Measurements from ENCODE around the gene CHRNA9.
"Not testable (repeated sequence)": the region's sequence is repeated elsewhere in the genome, so short reads cannot be mapped to it uniquely, and the experiment has no call there.

CHRNA9 gene, protein sequence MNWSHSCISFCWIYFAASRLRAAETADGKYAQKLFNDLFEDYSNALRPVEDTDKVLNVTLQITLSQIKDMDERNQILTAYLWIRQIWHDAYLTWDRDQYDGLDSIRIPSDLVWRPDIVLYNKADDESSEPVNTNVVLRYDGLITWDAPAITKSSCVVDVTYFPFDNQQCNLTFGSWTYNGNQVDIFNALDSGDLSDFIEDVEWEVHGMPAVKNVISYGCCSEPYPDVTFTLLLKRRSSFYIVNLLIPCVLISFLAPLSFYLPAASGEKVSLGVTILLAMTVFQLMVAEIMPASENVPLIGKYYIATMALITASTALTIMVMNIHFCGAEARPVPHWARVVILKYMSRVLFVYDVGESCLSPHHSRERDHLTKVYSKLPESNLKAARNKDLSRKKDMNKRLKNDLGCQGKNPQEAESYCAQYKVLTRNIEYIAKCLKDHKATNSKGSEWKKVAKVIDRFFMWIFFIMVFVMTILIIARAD

DNA sequence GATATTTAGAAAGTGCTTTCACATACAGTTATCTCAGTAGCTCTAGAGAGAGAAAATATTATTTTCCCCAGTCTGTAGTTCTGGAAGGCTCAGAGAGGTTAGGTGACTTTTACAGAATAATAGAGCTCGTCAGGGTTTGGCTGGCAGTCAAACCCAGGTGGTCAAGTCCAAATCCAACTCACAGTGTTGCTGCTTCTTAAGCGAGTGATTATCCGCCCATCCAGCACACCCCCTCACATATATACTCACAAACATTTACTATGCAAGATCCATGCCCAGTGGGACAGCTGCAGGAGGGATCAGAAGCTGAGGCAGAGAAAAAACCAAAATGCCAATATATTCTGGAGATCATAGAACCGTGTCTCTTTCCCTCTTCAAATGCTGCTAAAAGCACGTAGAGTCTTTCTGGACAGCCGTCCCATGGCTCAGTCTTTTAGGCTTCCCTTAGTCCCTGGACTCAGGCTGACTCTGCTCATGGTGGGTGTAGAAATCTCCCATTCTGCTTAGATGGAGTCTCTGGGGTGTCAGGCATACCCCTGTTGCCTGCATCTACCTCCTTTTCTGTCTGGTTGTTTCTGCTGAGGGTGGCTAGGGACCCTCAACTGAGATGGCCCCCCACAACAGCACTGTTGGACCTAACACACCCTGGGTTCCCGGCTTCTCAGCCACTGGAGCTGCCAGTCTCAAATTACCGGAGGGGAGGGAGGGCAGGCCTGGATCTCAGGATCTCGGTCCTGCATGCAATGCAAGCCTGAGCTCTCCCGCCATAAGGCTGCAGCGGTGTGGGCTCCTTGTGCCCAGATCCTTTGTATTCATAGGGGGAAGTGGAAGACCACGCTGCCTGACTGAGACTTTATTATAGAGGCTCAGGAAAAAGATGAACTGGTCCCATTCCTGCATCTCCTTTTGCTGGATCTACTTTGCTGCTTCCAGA, at the start of gene CHRNA9:
Gene CHRNA9, plus strand, starts transcription at position 743 of the 934 bp plus-strand sequence. Its CDS starts 135 bp downstream, at position 878.
- DNase-seq (ENCODE audit: low read depth), result no peak

DNA sequence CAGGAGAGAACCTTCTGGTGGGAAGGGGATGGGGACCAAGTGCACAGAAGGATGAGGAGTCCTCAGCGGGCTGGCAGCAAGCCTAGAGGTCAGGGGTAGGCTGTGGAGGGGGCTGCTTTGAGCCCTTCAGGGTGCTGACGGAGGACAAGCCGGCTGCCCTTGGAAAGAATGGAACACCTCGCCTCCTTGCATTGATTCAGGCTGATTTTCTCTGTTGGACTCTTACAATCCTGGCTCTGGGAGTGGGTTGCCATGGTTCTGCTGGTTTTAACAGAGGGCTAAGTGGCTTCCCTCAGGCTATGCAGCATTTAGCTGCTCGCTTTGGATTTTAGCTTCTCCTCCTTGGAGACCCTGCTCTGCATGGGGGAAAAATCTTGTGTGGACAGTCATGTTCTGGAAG, 49.4 kb upstream of the CHRNA9 start:
- DNase-seq (ENCODE audit: low read depth), result no peak

DNA sequence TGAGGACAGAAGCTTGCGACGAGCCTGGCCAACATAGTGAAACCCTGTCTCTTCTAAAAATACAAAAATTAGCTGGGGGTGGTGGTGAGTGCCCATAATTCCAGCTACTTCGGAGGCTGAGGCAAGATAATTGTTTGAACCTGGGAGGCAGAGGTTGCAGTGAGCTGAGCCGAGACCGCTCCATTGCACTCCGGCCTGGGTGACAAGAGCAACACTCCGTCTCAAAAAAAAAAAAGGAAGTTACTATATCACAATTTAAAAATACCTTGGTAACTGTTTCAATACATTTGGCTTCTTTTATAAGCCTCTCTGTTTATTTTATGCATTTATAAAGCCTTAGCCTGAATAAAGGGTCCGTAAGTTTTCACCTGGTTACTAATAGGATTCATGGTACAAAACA, 46.6 kb upstream of the CHRNA9 start:
- no peak for DNase-seq (ENCODE audit: low read depth)

DNA sequence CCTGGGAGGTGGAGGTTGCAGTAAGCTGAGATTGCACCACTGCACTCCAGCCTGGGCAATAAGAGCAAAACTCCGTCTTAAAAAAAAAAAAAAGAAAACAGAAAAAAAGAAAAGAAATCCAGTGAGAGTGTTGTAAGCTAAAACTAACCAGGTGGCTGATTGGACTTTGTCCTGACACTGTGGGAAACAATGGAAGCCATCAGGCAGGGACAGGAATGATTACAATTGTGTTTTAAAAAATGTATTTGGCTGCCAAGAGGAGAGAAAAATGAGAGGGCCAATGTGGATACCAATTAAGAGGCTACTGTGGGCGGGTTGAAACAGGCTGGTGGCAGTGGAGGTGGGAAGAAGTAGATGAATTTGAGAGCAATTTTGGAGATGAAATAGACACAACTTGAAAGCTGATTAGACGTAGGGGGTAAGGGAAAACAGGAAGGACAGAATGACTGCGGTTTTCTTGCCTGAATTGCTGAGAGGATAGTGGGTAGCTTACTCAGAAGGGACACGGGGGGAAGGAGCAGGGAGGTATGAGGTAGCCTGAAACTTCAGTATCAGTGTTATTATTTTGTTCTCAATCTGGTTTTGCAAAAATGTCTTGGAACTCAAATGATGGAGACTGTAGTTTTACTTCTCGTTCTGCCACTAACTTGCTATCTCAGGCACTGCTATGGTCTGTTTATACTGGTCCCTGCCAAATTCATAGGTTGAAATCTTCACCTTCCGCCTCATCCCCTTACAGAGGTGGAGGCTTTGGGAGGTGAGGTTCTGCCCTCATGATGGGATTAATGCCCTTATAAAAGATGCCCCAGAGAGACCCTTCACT, 45.6 kb upstream of the CHRNA9 start:
- no peak for DNase-seq (ENCODE audit: low read depth)

DNA sequence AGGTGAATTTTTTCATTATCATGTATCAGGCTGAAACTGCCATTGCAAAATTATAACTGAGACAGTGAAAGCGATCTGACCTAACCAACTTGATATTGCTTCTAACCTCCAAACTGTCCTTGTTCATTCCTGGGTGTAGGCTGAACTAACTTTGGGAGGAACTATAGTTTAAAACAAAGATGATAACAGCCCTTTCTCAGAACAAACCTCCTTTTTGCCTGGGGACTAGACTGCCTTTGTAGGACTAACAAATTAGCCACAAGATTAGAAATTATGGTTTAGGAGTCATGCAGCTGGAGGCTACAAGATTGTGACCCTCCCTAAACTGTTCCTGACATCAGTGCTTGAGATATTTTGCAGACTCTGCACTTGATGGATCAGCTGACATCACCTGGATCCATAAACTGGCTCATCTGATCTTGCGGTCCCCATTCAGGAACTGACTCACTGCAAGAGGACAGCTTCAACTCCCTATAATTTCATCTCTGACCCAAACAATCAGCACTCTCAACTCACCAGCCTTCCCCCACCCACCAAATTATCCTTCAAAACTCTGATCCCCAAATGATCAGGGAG, 44.4 kb upstream of the CHRNA9 start:
- DNase-seq (ENCODE audit: low read depth), result not testable (repeated sequence)

DNA sequence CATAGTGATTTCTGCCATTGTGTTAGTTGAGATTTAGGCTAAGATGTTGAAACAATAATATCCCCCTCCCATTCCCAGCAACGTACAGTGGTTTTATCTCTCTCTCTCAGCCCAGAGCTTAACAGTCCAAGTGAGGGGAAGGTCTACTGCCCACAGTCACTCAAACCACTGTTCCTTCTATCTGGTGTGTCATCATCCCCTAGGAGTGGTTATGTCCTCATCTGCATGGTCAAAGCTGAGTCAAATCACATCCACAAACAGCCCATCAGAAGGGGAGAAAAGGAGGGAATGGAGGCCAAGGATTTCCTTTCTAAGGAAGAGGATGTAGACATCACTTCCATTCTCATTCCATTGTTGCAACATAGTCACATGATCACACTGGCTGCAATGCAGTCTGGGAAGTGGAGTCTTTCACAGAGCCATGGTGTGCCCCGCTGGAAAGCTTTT, 42.8 kb upstream of the CHRNA9 start:
- no peak for DNase-seq (ENCODE audit: low read depth)

DNA sequence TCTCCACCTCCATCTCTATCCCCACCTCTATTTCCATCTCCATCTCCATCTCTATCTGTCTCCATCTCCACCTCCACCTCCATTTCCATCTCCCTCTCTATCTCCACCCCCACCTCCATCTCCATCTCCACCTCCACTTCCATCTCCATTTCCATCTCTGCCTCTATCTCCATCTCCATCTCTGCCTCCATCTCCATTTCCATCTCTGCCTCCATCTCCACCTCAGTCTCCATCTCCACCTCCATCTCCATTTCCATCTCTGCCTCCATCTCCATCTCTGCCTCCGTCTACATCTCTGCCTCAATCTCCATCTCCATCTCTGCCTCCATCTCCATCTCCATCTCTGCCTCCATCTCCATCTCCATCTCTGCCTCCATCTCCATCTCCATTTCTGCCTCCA, 40.8 kb upstream of the CHRNA9 start:
- DNase-seq (ENCODE audit: low read depth), result no peak

DNA sequence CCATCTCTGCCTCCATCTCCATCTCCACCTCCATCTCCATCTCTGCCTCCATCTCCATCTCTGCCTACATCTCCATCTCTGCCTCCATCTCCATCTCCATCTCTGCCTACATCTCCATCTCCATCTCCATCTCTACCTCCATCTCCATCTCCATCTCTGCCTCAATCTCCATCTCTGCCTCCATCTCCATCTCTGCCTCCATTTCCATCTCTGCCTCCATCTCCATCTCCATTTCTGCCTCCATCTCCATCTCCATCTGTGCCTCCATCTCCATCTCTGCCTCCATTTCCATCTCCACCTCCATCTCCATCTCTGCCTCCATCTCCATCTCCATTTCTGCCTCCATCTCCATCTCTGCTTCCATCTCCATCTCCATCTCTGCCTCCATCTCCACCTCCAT, 40.1 kb upstream of the CHRNA9 start:
- not testable (repeated sequence) for DNase-seq (ENCODE audit: low read depth)

DNA sequence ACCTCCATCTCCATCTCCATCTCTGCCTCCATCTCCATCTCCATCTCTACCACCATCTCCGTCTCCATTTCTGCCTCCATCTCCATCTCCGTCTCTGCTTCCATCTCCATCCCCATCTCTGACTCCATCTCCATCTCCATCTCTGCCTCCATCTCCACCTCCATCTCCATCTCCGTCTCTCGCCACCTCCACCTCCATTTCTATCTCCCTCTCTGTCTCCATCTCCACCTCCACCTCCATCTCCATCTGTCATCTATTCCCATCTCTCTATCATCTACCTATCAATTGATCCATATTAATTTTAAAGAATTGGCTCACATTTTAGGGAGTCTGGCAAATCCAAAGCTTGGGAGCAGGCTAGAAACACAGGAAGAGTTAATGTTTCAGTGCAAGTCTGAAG, 39.6 kb upstream of the CHRNA9 start:
- no peak for DNase-seq (ENCODE audit: low read depth)

DNA sequence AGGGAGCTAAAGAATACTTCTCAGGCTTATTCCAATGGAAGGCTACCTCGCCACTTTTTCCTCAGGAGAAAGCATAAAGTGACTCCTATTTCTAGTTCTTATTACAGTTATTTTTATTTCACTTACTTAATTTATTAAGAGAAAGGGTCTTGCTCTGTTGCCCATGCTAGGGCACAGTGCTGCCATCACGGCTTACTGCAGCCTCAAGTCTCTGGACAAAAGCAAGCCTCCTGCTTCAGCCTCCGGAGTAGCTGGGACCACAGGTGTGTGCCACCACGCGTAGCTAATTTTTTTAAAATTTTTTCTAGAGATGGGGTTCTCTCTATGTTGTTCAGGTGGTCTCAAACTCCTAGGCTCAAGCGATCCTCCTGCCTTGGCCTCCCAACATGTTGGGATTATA, 36.0 kb upstream of the CHRNA9 start:
- no peak for DNase-seq (ENCODE audit: low read depth)

DNA sequence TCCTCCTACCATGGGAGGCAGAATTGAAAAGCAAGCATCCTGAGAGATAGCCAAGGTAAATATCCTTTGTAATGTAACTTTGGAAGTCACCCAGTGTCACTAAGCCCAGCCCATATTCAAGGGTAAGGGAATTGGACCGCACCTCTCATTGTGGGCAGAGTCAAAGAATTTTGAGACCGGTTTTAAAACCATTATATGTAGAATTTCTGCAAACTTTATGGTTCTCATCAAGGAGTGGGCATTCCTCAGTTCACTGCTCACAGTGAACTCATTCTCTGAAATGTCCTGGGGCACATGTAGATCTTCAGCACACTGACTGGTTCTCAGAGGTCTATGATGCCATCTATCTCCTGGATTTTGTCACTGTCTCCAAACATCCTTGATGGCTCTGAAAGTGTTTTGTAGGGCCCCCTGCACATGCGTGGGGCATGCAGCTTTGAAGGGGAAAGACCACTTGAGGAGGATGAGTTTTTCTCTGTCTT, 35.3 kb upstream of the CHRNA9 start:
- DNase-seq (ENCODE audit: low read depth), result no peak

DNA sequence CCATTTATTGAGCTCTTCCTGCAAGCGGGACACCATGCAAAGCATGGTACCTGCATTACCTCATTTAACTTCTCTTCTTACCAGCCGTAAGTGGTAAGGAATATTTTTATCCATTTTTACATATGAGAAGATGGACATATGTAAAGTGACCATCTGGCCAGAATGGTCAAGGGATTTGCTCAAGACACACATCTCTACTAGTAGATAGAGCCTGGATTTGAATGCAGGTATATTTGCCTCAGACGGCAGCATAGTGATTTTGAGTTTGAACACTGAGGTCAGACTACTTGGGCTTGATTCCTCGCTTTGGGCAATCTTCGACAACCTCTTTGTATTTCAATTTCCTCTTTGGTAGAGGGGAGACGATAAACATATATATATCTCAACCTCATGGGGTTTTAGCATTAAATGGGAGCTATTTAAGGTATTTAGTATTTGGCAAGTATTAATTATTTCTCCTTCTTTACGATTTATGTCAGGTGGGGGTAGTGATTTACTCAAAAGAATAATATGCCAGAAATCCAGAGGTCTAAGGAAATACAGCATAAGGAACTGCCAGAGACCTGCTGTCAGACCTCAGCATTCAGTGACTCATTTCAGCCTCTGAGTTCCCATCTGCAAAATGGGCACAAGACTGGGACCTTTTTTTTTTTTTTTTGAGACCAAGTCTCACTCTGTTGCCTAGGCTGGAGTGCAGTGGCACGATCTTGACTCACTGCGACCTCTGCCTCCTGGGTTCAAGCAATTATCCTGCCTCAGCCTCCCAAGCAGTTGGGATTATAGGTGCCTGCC, 34.6 kb upstream of the CHRNA9 start:
- no peak for DNase-seq (ENCODE audit: low read depth)

DNA sequence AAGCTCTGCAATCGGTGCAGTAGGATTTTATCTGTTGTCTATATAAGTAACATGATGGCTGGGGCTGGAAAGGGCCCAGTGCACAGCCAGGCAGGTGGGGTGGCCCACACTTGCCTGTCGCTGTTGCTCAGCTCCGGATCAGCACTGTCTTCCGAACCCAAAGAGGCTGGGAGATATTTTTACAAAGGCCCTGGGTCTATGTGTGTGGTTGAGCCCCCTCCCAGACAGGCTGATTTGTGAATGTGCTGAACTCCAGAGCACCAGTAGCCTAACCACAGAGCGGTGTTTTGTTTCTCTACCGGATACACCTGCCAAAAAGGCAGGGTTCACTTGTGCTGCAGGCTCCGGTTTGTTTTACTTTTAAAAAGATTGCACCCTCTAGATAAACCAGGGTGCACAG, 33.5 kb upstream of the CHRNA9 start:
- peak; percentile 31 for DNase-seq (ENCODE audit: low read depth)

DNA sequence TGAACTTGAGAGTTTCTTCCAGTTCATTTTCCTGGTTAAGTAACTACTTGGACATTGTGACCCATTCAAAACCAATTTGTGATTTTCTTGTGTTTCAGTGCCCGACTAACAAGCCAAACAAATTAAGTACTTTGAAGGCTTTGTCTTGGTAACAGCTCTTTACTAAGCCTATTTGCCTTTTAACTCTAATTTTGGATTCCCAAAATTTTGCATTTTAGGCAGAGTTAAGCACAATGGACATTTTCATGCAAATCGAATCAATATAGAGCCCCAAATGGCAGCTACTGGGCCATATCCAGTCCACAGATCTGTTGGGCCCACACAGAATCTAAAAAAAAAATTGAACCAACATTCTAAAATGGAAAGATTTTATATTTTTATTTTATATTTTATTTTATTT, 31.4 kb upstream of the CHRNA9 start:
- DNase-seq (ENCODE audit: low read depth), result no peak

DNA sequence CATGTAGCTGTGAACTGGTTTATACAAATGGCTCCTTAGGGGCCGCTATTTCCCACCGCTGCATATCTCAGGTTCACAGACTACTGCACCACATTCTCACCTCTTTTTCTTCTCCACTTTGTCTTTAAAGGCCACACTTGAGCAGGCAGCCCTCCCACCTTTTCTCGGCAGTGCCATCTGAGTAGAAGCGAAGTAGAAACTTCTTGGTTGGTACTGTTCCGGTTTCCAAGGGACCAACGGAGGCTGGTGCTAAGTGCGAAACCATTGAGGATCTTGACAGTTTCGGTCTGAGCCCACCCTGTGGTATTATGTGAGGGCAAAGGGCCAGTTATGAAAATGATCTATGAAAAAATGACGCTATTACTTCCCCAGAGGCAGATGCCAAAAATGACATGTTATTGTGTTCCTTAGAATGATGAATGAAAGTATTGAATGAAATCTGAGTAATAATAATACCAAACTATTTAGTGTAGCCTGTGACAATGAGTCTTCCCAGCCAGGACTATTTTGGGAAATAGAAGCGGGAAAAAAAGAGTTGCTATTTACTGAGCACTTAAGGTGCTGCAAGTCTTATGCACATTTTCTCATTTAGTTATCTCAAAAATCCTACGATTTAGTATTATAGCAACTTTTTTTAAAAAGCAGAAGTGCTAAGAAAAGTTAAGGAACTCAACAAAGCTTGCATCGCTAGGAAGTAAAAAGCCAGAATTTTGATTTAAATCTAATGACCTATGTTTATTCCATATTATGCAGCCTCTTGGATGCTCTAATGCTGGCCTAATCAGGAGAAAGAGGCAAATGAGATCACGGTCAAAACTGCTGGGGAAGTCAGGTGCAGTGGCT, 29.6 kb upstream of the CHRNA9 start:
- peak; percentile 55 for DNase-seq (ENCODE audit: low read depth)

DNA sequence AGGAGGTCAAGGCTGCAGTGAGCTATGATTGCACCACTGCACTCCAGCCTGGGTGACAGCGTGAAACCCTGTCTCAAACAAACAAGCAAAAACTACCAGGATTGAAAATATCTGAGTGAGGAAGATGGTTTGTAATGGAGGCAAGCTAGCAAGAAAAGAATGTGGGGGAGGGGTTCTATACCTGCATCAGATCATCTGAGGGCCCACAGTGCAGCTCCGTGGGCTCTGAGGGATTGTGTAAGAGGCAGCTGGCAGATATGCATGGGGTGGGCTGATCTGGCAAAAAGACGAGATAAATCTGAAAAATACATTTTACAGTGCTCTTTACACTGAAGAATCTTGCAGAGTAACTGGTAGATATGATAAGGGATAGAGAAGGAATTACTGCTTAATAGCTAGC, 28.9 kb upstream of the CHRNA9 start:
- no peak for DNase-seq (ENCODE audit: low read depth)

DNA sequence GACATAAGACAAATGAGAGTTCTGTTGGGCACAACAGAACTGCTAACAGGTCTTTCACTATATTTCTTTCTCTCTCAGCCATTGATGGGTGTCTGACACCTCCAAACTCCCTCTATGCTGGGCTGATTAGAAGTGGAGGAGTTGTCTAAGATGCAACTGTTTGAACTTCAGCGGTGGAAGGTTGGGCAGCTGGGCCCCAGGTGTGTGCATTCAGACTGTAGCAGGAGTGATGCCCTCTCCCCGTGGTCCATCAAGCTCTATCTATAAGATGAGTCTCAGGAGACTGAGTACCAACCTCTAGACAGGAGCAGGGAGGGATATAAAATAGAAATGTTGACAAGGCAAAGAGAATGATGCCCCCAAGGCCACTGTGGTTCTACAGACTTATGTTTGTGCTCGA, 28.2 kb upstream of the CHRNA9 start:
- no peak for DNase-seq (ENCODE audit: low read depth)

DNA sequence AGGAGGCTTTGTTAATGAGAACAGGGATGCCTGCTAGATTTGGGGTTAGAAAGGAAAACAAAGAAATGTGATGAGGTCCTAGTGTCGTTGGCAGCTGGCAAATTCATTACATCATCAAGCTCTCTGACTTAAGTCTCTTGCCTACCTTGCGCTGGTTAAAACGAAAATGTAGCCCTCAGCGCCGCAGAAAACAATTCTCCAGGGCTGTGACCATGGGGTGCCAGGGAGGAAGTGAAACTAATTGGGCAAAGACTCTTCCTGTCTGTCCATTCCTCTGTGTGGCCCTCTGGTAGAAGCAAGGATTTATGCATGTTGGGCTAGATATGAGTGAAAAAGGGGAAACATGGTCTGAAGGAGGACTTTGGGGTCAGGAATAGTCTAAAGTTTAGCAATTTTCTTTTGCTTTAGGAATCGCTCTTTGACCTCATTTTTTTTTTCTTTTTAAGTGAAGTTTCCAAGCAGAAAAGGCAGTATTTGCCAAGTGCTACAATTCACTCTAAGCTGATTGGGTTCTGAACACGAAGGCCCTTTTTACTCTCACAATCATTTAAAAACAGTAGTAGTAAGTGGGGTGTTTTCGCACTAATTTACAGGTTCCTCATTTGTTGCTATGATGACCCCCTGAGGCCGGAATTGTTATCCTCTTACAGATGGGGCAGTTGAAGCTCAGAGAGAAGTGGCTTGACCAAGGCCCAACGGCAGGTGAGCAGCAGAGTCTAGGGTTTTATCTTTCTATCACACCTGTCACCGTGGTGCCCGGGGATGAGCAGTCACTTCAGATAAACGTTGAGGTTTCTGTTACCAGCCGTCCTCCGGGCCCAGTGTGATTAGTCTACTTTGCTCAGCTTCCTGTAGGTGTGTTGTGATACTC, 27.3 kb upstream of the CHRNA9 start:
- DNase-seq (ENCODE audit: low read depth), result no peak
